HG03342 (cell line): Measurements from ENCODE around the gene EFEMP1.
"Not testable (repeated sequence)": the region's sequence is repeated elsewhere in the genome, so short reads cannot be mapped to it uniquely, and the experiment has no call there.

Source experiments
- ATAC-seq: cut with Tn5 transposase; IDR thresholded peaks from one replicate; pipeline ENCODE4 v1.9.1; 2021; ENCODE audit warnings: mild to moderate bottlenecking, moderate library complexity; ENCODE audit not compliant: unreplicated experiment

Gene EFEMP1

DNA sequence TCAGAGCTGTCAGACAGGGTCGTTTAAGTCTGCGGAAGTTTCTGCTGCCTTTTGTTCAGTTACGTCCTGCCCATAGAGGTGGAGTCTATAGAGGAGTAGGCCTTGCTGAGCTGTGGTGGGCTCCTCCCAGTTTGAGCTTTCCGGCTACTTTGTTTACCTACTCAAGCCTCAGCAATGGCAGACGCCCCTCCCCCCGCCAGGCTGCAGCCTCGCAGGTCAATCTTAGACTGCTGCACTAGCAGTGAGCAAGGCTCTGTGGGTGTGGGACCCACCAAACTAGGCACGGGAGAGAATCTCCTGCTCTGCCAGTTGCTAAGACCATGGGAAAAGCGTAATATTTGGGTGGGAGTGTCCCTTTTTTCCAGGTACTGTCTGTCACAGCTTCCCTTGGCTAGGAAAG, 86.5 kb downstream of the EFEMP1 start:
- ATAC-seq = no peak

DNA sequence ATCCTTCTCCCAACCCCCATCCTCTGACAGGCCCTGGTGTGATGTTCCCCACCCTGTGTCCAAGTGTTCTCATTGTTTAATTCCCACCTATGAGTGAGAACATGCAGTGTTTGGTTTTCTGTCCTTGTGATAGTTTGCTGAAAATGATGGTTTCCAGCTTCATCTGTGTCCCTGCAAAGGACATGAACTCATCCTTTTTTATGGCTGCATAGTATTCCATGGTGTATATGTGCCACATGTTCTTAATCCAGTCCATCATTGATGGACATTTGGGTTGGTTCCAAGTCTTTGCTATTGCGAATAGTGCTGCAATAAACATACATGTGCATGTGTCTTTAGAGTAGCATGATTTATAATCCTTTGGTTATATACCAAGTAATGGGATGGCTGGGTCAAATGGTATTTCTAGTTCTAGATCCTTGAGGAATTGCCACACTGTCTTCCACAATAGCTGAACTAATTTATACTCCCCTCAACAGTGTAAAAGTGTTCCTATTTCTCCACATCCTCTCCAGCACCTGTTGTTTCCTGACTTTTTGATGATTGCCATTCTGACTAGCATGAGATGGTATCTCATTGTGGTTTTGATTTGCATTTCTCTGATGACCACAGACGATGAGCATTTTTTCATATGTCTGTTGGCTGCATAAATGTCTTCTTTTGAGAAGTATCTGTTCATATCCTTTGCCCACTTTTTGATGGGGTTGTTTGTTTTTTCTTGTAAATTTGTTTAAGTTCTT, 91.7 kb downstream of the EFEMP1 start:
- not testable (repeated sequence) for ATAC-seq

DNA sequence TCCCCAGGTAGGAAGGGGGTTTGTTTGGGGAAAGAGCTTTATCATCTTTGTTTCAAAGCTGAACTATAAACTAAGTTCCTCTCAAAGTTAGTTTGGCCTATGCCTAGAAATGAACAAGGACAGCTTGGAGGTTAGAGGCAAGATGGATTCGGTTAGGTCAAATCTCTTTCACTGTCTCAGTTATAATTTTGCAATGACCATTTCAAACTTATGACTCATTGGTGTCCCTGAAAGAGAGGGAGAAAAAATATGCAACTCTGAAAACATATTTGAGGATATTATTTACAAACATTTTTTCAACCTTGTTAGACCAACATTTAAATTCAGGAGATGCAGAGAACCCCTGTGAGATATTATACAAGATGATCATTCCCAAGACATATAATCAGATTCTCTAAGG, 95.7 kb downstream of the EFEMP1 start:
- ATAC-seq = no peak

DNA sequence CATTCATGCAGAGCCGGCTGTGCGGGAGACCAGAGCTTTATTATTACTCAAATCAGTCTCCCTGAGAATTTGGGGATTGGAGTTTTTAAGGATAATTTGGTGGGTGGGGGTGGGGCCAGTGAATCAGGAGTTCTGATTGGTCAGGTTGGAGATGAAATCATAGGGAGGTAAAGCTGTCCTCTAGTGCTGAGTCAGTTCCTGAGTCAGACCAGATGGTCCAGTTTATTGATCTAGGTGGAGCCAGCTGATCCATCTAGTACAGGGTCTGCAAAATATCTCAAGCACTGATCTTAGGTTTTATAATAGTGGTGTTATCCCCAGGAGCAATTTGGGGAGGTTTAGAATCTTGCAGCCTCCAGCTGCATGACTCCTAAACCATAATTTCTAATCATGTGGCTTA, 96.2 kb downstream of the EFEMP1 start:
- ATAC-seq = not testable (repeated sequence)

DNA sequence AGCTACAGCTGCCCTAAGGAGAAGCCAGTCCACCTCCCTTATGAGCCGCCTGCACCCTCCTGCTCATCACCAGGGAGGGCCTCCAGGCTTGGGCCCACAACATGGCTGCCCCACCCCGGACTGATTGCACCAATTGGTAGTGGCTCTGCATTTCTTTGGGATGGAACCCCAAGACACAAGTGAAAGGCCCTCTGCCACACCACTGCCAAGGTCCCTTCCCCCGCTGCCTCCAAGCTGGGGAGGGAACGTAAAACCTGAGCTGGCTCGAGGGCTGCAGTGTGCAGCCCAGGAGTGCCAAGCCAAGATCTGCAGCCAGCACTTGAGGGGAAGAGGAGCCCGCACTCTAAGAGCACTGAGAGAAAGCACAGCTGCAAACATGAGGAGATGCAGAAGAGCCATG, 97.3 kb downstream of the EFEMP1 start:
- no peak for ATAC-seq

DNA sequence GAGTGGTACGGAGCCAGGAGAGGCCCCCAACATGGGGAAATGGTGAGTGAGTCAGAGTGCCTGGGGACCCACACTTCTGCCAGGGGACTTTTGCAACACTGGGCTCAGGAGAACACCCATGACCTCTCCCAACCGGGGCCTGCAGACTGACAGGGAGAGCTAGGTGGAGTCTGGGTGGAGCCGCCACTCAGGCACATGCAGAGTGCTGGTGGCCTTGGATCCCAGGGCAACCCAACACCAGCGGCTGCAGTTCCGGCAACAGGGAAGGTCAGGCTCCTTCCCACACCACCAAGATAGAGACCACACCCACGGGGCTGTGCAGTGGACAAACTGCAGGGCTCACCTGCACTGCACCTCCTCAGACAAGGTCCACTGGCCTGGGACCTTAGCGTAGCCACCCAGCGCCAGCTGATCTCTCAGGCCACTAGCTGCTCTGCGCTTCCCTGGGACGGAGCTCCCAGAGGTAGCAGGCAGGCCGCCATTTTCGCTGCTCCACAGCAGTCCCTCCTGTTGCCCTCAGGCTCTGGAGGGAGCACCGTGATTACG, 99.0 kb downstream of the EFEMP1 start:
- no peak for ATAC-seq
